Activated T-helper 1 cell treated with Interleukin-2 at 50 U/mL for 16 hours (primary cell): ENCODE results near the gene THRB.
"Not testable (repeated sequence)": the region's sequence is repeated elsewhere in the genome, so short reads cannot be mapped to it uniquely, and the experiment has no call there.

Experiments used
- DNase-seq: peaks from one replicate; pipeline ENCODE4 v3.0.0-alpha.2; 2020; ENCODE audit warnings: low read depth

The THRB gene

DNA sequence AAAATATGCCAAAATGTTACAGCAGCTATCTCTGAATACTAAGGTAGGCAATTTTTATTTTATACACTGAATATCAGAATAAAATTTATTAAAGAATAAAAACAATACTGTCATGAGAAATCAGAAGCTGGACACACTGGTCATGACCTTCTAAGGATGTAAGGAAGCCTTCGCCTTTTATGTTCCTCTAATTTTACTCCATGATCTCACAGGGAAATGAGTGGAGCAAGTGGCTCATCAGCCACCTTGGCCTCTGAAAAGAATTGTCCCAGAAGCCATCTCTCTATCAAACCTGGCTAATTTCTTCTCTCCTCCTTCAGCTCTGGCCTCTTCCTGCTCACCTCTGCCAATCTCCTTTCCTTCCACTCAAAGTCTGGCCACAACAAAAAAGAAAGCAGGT, 48.6 kb downstream of the THRB start:
- no peak for DNase-seq

DNA sequence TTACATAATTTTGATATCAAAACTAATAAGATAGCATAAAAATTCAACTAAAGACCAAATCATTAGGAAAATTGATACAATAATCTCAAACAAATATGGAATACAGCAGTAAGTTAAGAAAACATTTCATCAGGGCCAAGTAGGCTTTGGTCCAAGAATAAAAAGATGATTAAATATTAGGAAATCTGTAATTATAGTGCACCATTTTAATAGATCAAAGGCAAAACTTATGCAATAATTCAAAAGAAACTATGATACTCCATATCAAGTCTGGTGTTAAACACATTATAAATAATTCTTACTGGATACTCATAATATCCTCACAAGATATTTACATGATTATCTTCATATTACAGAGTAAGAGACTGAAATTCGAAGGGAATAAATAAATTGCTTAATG, 51.2 kb downstream of the THRB start:
- DNase-seq: no peak

DNA sequence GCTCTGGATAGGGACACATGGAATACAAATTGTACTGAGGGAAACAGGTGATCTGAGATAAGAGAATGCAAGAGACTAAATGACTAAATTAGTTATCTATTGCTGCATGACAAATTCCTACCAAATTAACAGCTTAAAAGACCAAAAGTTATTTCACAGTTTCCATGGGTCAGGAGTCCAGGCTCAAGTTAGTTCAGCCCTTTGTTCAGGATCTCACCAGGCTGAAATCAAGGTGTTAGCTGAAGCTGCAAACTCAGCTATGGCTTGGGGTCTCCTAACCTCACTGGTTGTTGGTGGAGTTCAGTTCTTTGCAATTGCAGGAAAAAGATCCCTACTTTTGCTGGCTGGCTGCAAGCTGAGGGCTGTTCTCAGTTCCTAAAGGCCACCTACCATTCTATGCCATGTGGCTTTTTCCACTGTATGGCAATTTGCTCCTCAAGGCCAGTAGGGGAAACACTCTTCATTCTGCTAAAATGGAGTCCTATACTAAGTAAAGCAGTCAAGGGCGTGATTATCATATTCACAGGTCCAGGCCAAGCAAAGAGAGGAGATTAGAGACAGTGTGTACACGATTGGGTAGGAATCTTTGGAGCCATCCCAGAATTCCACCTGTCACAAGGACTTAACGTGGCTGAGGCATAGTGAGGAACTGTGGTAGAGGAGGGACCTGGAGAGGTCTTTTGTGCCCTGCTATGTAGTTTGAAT, 53.7 kb downstream of the THRB start:
- no peak for DNase-seq

DNA sequence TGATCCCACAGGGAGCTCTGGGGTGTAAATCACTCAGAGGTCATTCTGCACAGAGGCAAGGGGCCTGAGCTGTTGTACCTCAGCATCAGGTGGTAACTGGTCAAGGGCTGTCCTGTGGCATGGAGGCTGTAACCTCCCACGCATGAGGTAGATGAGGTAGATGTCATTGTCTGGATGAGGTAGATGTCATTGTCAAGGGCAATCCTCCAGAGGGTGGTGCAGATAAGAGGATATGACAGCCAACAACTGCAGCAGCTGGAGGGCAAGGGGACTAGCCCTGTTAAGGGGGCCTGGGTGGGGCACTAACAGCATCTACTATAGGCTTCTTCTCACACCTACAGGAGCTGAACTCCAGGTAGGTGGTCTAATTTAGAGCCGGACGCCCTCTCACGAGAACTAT, 55.6 kb downstream of the THRB start:
- DNase-seq: no peak

DNA sequence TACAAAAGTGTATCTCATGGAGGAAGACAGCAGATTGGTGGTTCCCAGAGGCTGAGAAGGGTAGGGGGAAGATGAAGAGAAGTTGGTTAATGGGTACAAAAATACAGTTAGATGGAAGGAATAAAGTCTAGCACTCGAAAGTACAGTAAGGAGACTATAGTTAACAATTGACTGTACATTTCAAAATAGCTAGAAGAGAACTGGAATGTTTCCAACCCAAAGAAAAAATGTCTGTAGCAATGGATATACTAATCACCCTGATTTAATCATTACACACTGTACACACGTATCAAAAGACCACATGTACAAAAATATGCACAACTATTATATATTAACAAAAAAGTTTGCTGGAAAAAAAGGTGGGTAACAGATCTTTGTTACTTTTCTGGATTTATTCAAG, 57.3 kb downstream of the THRB start:
- DNase-seq: no peak

DNA sequence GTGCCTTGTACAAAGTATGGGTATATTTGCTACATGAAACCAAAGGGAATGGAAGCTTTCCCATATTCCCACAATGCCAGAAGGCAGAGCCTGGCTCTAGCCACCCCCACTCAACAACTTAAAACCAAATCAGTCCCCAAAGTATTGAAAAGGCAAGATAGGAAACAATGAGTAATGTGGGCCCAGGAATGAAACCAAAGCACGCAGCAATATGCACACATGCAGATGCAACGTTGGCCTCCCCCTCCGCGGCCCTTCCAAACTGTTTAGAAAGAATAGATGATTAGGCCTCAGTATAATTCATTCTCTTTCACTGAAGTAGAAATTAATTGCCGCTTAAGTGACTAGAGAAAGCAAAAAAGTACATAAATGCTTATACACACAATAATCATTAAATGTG, 59.1 kb downstream of the THRB start:
- no peak for DNase-seq

DNA sequence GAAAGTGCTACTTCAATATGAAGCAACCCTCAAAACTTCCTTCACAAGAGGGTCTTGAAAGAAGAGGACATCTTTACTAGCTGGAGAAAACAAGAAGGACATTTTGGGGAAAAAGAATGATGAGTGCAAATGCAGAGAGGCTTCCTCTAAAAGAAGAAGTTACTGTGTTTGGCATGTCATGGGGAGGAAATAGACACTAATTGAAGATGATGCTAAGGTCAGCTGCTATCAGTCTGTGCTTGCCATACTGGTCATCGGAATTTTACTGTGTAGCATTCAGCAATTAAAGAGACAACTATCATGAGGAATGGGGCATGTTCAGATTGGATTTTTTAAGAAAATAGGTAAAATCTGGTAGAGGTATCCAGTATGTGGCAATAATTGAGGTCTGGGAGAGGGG, 60.0 kb downstream of the THRB start:
- no peak for DNase-seq

DNA sequence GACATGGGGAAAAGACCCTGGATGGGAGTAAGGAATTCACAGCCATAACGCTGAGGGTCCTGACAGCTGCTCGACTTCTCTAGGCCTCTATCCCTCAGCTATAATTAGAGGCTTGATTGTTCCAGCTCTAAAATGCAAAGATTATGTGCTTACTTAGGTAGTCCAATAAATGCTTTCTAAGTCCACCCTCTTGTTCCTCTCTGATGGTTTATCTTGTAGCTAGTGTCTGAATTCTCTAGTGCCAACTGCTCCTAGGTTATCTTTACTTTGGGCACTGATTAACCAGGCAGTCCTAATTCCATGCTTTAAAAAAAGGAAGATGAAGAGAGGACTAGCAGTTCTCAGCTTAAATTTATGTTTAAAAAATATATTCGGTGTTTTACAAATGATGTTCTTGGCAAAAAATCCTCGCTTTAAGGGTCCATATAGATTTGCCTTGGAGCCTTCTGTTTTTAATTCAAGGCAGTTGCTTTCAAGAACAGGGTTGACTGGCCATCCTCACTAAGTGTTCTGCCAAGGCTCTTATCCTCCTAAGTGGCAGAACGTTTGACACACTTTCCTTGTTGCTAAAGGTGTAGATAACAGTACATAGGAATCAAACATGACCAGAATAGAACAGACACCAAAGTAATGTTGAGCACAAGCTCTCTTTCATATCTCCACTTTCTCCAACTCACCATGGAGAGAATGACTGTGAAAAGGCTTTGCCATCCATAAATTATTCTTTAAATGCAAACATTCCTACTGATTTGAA, 60.6 kb downstream of the THRB start:
- no peak for DNase-seq

DNA sequence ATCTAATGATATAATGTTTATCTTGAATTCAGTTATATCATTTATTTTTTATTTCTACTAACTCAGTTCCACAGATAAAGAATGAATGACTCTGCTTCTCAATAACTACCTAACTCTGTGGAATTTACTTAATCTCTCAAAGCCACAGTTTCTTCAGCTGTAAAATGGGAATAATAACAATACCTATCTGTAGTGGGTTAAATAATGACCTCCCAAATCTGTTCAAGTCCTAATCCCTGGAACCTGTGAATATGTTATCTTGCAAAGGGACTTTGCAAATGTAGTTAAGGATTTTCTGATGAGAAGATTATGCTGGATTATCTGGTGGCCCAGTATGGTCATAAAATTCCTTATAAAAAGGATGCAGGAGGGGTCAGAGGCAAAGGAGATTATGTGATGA, 61.7 kb downstream of the THRB start:
- no peak for DNase-seq

DNA sequence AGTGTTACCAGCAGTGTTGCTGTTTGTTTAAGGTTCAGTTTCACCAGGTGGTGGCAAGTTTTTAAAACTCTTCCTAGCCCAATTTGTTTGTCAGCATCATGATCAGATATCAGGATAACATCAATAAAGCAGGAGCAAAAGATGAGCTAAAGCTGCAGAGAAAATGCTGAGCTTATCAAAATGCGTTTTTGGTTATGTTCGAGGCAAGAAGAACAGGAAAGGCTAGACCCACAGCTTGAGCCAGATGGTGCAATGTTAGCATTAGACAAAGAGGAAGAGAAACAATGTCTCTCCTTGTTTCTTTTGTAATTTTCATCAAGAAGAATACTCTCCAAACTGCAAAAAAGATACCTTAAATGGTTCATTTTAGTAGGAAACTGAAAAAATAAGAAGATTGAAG, 66.2 kb downstream of the THRB start:
- DNase-seq: no peak

DNA sequence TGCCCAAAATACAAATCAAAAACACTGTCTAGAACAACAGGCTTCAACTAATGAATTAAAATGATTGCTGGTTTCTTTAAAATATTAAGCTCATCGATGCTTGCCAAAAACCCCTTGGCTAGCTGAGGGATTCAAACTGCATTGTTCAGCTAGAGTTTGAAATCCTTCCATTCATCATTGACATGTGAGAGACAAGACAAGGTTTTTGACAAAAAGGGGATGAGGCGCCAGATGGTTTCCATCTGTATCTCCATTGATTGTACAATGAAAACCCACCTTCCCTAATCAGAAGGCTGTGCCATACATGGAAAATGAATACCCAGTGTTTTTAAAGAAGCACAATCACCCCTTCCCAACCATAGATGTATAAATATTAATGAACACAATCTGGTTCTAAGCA, 67.8 kb downstream of the THRB start:
- DNase-seq: no peak

DNA sequence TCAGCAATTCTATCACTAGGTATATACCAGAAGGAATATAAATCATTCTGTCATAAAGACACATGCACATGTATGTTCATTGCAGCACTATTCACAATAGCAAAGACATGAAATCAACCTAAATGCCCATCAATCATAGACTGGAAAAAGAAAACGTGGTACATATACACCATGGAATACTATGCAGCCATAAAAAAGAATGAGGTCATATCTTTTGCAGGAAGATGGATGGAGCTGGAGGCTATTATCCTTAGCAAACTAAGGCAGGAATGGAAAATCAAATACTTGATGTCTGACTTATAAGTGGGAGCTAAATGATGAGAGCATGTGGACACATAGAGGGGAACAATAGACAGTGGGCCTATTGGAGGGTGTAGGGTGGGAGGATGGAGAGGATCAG, 73.8 kb downstream of the THRB start:
- not testable (repeated sequence) for DNase-seq

DNA sequence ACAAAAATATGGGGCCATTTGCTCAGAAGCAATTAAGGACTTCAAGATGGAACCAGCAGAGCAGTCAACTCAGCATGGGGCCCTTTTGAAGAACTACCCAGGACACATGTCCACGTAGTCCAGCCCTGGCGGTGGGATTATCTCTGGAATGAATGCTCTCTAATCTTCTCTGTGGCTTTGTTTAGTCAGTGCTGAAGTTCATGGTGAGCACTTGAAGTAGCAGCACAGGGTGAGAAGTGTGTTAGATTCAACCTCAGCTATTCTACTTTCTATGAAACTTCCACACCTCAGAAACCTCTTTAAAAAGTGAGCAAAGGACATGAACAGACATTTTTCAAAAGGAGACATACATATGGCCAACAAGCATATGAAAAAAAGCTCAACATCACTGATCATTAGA, 74.4 kb downstream of the THRB start:
- no peak for DNase-seq

DNA sequence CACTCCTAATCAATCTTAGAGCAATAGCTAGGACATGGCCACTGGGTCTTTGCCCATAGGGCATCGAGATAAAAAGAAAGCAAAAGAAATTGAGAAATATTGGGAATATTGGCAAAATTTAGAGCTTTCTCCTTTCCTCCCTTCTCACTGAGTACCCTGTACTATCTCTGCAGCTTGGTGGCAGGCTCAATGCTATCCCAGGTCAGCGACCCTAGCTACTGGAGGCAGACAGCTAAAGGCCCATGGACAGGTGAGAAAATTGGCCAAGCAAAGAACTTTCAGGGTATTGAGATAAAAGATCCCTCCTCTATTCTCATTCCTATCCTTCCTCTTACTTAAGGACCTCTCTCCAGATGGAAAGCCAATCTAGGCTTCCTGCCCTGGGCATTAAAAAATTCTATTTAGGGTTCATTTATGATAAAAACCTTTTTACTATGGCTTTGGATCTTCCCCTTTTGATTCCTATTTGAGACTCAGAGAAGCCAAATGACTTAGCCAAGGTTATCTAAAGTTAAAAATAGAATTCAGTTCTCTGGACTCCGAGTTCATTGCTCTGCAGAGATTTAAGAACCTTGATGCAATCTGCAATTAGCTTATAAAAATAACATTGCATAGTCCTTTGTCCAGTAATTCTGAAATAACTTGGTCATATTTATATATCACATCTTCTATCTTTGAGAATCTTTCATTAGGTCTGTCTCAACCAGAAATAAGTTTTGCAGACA, 75.4 kb downstream of the THRB start:
- DNase-seq: no peak

DNA sequence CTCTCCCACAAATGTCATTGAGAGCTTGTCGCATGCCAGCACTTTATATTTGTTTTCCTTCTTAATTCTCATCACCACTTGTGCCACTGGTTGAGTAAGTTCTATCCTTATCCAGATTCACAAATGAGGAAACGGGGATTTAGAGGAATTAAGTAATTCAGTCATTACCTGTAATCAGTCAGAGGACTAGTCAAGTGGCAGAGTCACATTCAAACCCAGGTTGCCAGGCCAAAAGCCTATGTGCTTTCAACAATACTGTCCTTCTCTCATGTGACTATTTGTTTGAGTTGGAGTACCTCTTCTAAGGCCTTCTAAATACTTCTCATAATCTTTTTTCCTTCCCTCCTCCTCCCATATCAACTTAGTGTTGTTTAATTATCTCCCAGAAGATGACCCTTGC, 76.9 kb downstream of the THRB start:
- DNase-seq: no peak

DNA sequence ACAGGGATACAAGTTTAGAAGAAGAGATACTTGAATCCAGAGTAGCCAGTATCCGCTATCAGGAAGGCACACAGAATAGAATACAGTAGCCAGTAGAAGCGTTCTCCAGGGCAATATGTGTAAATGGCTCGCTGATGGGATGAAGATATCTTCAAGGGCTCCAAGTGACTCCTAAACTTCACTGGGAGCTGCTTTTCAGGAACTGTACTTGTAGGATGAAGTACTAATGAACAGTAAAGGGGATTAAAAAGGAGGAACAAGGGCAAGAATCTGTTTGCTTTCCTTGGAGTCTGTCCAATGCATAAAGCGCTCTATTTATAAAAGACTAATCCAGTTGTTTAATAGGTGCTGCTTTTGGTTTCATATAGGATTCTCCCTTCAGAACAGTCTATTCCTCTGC, 78.4 kb downstream of the THRB start:
- no peak for DNase-seq

DNA sequence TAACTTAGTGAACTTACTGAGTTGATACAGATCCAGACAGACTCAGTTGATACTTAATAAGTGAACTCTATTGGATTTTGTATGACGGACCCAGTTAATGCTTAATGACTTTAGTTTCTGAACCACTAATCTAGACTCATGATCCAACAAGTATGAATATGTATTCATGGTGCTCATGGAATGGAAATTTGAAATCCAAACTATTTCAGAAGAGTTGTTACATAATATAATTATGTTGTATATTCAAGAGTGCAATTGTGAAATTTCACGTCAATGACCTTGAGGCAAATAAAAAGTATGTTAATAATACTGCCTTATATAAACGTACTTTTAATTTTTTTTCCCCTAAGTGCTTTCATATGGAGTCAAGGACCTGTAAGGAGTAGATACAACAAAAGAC, 78.8 kb downstream of the THRB start:
- no peak for DNase-seq

DNA sequence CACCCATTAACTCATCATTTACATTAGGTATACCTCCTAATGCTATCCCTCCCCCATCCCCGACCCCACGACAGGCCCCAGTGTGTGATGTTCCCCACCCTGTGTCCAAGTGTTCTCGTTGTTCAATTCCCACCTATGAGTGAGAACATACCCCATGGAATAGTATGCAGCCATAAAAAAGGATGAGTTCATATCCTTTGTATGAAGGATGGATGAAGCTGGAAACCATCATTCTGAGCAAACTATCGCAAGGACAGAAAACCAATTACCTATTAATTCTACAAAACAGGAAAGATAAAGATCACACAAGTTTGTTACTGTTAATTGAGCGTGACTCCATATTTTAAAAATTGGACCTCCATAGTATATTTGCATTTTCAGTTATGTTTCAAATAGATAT, 81.0 kb downstream of the THRB start:
- DNase-seq: not testable (repeated sequence)

DNA sequence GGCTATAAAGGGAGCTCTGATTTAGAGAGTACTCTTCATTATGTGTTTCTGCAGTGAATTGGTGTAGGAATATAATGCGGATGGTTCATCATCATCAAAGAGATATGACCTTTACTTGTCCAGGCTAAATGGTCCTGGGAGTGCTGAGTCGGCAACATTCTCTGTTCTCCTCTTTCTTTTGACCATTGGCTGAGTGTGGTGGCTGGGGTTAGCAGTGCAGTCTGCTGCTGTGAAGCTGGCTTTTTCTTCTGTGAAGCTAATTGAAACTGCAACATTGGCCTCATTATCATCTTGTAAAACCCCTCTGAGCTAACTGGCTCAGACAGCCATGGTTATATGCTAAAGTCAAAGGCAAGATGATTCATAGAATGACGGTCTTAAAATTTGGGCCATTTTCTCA, 83.8 kb downstream of the THRB start:
- DNase-seq: no peak

DNA sequence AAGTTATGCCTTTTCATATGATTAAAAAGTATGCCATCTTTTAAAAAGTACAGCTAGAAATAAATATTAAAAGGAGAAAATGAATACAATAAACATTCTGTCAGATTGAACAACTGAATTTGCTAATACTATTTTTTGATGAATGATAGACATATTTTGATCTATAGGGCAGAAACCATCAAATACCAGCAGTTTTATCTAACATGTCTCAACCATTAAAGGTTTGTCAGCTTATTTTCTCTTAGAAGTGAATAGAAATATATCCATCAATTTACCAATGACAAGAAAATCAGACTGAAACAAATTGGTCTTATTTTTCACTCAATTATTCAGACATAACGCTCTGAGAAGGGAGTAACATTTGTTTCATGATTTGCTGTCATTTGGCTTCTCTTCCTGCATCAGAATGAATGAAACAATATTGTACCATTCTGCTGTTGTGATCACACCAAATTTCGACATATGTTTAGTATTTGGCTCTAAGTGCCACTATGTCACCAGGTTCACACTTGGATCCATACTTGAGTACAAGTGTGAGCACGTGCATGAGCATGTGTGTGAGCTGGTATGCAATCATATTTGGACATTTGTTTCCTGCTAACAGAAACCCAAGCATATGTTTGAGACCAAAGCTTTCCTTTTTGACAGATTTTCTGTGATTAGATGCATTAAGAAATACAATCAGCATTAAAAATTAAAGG, 86.5 kb downstream of the THRB start:
- no peak for DNase-seq

DNA sequence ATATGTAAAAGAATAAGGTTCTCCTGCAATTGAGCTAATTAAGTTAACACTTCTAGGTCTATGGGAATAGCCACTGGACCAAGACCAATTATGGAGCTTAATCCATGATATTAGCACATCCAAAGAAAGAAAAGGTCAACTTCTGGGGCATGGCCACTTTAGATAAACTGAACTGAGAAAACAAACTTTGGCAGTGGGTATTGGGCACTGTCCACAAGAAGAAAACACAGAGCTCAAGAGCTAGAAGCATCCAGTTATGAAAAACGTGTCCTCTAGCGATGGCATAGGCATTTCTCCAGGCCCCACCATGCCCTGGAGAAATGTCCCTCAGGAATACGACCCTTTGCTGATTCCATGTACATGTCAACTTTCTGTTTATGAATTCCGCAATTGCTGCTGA, 87.8 kb downstream of the THRB start:
- no peak for DNase-seq

DNA sequence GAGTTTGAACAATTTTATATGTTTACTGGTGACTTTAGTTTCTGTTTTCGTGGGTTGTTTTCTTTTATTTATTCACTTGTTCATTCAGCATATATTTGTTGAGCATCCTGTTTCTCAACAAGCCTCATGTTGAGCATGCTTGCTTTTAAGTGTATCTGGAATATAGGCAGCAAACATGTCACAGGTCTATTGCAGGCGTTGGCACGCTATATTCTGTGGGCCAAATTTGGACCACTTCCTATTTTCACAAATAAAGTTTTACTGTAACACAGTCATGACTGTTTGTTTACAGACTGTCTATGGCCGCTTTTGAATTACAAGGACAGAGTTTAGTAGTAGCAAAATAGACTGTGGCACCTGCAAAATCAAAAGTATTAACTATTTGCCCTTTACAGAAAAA, 89.6 kb downstream of the THRB start:
- DNase-seq: no peak

DNA sequence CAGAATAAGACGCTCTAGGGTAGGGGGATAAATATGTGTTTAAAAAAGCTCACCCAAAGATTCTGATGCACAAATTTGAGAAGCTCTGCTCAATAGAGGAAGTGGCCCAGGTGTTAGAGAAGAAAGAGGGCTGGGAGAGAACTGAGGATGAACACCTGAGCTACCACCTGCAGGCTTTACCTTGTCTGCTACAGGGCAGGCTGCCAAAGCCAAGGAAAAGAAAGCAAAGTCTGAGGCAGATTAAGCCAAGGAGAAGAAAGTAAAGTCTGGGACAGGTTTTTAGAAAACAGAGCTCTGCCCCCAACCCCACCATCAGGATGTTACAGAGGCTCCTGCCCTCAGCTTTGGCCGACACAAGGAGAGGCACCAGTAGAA, 92.9 kb downstream of the THRB start:
- no peak for DNase-seq
